Glutamatergic neuron (in vitro differentiated cells): ENCODE results near the gene GATA5. TPM values are rescaled to one million over a fixed set of nuclear protein-coding genes. Genes with fewer than 3 reads are reported as not detected.

Experiments used
- DNase-seq: peaks from one replicate; pipeline ENCODE4 v3.0.0; 2022
- H3K27ac Mint-ChIP-seq: one replicate; pipeline ENCODE4 v1.8.0; 2020; ENCODE audit warnings: mild to moderate bottlenecking, mixed read lengths, inconsistent platforms; ENCODE audit not compliant: unreplicated experiment
- H3K27me3 Mint-ChIP-seq: one replicate; pipeline ENCODE4 v1.8.0; 2020; ENCODE audit warnings: mild to moderate bottlenecking, moderate library complexity, mixed read lengths, inconsistent platforms; ENCODE audit not compliant: unreplicated experiment
- H3K36me3 Mint-ChIP-seq: one replicate; pipeline ENCODE4 v1.8.0; 2020; ENCODE audit warnings: mild to moderate bottlenecking, mixed read lengths, inconsistent platforms; ENCODE audit not compliant: unreplicated experiment
- H3K4me1 Mint-ChIP-seq: one replicate; pipeline ENCODE4 v1.8.0; 2020; ENCODE audit warnings: mild to moderate bottlenecking, low read depth, mixed read lengths, inconsistent platforms; ENCODE audit not compliant: unreplicated experiment
- H3K4me3 Mint-ChIP-seq: one replicate; pipeline ENCODE4 v1.8.0; 2020; ENCODE audit warnings: mild to moderate bottlenecking, mixed read lengths, inconsistent platforms; ENCODE audit not compliant: unreplicated experiment
- H3K9me3 Mint-ChIP-seq: one replicate; pipeline ENCODE4 v1.8.0; 2020; ENCODE audit warnings: mild to moderate bottlenecking, moderate library complexity, mixed read lengths, inconsistent platforms; ENCODE audit not compliant: unreplicated experiment
- CTCF ChIP-seq: fragments of 200-600 bp; sonication (generic); IDR thresholded peaks from one replicate; pipeline ENCODE4 v1.5.0; 2021; ENCODE audit not compliant: partially characterized antibody, unreplicated experiment
- total RNA-seq: library from RNA; stranded (reverse); fragmentation: NEBNext Ultra II Directional; extraction: Animal tissue kit (Norgen Biotek cat#: 25700); gene quantifications from one replicate; pipeline ENCODE4 v1.2.1, GENCODE V29; 2021; ENCODE audit not compliant: unreplicated experiment

GATA5 gene
- total RNA-seq, 1 donor from 2014 or later = 1.3 TPM

- Mint-ChIP-seq H3K27me3 (peaks cover 6% of the 10 kb centered on the region), H3K36me3 (no peaks in the 10 kb centered on the region)
Observed at GRCh38 chr20:62446888-62447869, 28.6 kb downstream of the GATA5 start.

GRCh38 chr20:62446481-62446880 is 29.3 kb downstream of the GATA5 start:
- Mint-ChIP-seq H3K9me3 (peaks cover 9% of the 10 kb centered on the region), H3K36me3 (no peaks in the 10 kb centered on the region), H3K4me3 (no peak overlapping the region), H3K27me3 (peaks cover 6% of the 10 kb centered on the region), H3K4me1 (no peaks in the 10 kb centered on the region), H3K27ac (no peak overlapping the region)
- DNase-seq = no peak
- TF ChIP-seq CTCF = no peak

More at GRCh38 chr20:62446888-62447869, 28.6 kb downstream of the GATA5 start:
- no peak for TF ChIP-seq CTCF
- H3K4me3 Mint-ChIP-seq = no peak overlapping the region
- DNase-seq = no peak
- H3K27ac Mint-ChIP-seq = no peak overlapping the region
- no peaks in the 10 kb centered on the region for H3K4me1 Mint-ChIP-seq
- H3K9me3 Mint-ChIP-seq = peaks cover 9% of the 10 kb centered on the region

- peaks cover 6% of the 10 kb centered on the region for H3K27me3 Mint-ChIP-seq
- H3K36me3 Mint-ChIP-seq = no peaks in the 10 kb centered on the region
- no peak overlapping the region for H3K4me3 Mint-ChIP-seq
- H3K27ac Mint-ChIP-seq = no peak overlapping the region
- no peak for TF ChIP-seq CTCF
- DNase-seq = no peak
- H3K9me3 Mint-ChIP-seq = peaks cover 11% of the 10 kb centered on the region
- no peaks in the 10 kb centered on the region for H3K4me1 Mint-ChIP-seq
Observed at GRCh38 chr20:62445553-62446340, 30.0 kb downstream of the GATA5 start.

- Mint-ChIP-seq H3K4me1 (no peaks in the 10 kb centered on the region), H3K4me3 (no peak overlapping the region), H3K36me3 (no peaks in the 10 kb centered on the region), H3K27ac (no peak overlapping the region), H3K27me3 (peaks cover 3% of the 10 kb centered on the region), H3K9me3 (peaks cover 7% of the 10 kb centered on the region)
- TF ChIP-seq CTCF = no peak
- no peak for DNase-seq
Observed at GRCh38 chr20:62444286-62444685, 31.5 kb downstream of the GATA5 start.
